22Rv1 (cell line): Measurements from ENCODE around the gene KCTD21.

Experiments used
- CTCF ChIP-seq: fragments of 450-650 bp; IDR thresholded peaks from 2 replicates; pipeline ENCODE4 v1.5.1; 2017; ENCODE audit warnings: mild to moderate bottlenecking
- ZFX ChIP-seq: fragments of 450-650 bp; IDR thresholded peaks from 2 replicates; pipeline ENCODE4 v1.6.1; 2017; ENCODE audit warnings: antibody characterized with exemption, borderline replicate concordance

- TF ChIP-seq CTCF, result no peak
- no peak for TF ChIP-seq ZFX
These were observed 800 bp downstream of the KCTD21 start for GRCh38 chr11:78187366-78188285.
